Breast epithelium (tissue), 4 donors: ENCODE results near the gene CFAP57. TPM values are rescaled to one million over a fixed set of nuclear protein-coding genes. Genes with fewer than 3 reads are reported as not detected.

ENCODE experiments used
- DNase-seq, 2 donors: peaks; one replicate each; pipeline ENCODE4 v3.0.0-alpha.2; 2019; ENCODE audit warnings: low spot score in 2 of 2
- H3K27ac ChIP-seq, 2 donors: fragments of 200-600 bp; sonication (generic) in 1 of 2; one replicate each; pipeline ENCODE4 v1.5.1; 2016 to 2019; ENCODE audit warnings: mild to moderate bottlenecking in 1 of 2
- H3K27me3 ChIP-seq, 2 donors: fragments of 200-600 bp; sonication (generic) in 1 of 2; one replicate each; pipeline versions ENCODE4 v1.5.1 to v1.6.0; 2017 to 2019; ENCODE audit warnings: control low read depth in 1 of 2, mild to moderate bottlenecking in 1 of 2
- H3K36me3 ChIP-seq: fragments of 200-600 bp; one replicate; pipeline ENCODE4 v1.5.1; 2019
- H3K4me1 ChIP-seq, 2 donors: fragments of 200-600 bp; sonication (generic); one replicate each; pipeline ENCODE4 v1.5.1; 2016 to 2019; ENCODE audit warnings: control low read depth in 1 of 2
- H3K4me3 ChIP-seq, 3 donors: fragments of 200-600 bp; sonication (generic); 1 replicate in 2 of 3; 2 replicates in 1 of 3; pipeline ENCODE4 v1.5.1; 2016 to 2019; ENCODE audit warnings: mild to moderate bottlenecking in 3 of 3, moderate library complexity in 2 of 3
- H3K9me3 ChIP-seq, 2 donors: fragments of 200-600 bp; sonication (generic) in 1 of 2; one replicate each; pipeline ENCODE4 v1.5.1; 2016 to 2019; ENCODE audit warnings: control low read depth in 1 of 2
- CTCF ChIP-seq, 3 donors: fragments of 450-650 bp; IDR thresholded peaks; one replicate each; pipeline ENCODE4 v1.5.1; 2016 to 2017; ENCODE audit warnings: antibody characterized with exemption in 3 of 3, mild to moderate bottlenecking in 3 of 3, moderate library complexity in 3 of 3
- POLR2A ChIP-seq: fragments of 450-650 bp; IDR thresholded peaks from one replicate; pipeline ENCODE4 v1.6.1; 2016; ENCODE audit warnings: antibody characterized with exemption, mild to moderate bottlenecking, moderate library complexity
- POLR2AphosphoS5 ChIP-seq, 3 donors: sonication (generic); formaldehyde crosslinking; IDR thresholded peaks; one replicate each; pipeline ENCODE4 v1.6.1; 2017; ENCODE audit warnings: antibody characterized with exemption in 3 of 3
- intact Hi-C: fragments of 100-400 bp; cut with DNase I; formaldehyde crosslinking; loops from one replicate; pipeline ENCODE4 v1.15.1; 2023; ENCODE audit warnings: low total_unique reads
- total RNA-seq, 3 donors: library from RNA; depleted of rRNA; stranded (reverse); fragments of >200 nt; gene quantifications; one replicate each; pipeline ENCODE4 v1.1.0, GENCODE V29; 2016

Gene CFAP57
- total RNA-seq, 3 donors from 2014 or later = 0.16 to 0.88 (median 0.66) TPM

- peak; percentile 83 for DNase-seq
- intact Hi-C loops = no loop called here
- Histone ChIP-seq H3K36me3 (no peaks in the 10 kb centered on the region), H3K9me3 (no peaks in the 10 kb centered on the region), H3K4me1 (no peaks in the 10 kb centered on the region), H3K27ac (peak overlapping the region; percentile 78 to 81), H3K27me3 (no peaks in the 10 kb centered on the region), H3K4me3 (peak overlapping the region in 2 of 3 donors; percentile 53 to 66)
- TF ChIP-seq POLR2A (no peak), CTCF (IDR thresholded peaks at IDR 0.05) (no peak), POLR2AphosphoS5 (IDR thresholded peaks at IDR 0.05) (peak in 1 of 3 donors; percentile 45)
These were observed 98.4 kb downstream of the CFAP57 start for GRCh38 chr1:43270421-43271095.

DNA sequence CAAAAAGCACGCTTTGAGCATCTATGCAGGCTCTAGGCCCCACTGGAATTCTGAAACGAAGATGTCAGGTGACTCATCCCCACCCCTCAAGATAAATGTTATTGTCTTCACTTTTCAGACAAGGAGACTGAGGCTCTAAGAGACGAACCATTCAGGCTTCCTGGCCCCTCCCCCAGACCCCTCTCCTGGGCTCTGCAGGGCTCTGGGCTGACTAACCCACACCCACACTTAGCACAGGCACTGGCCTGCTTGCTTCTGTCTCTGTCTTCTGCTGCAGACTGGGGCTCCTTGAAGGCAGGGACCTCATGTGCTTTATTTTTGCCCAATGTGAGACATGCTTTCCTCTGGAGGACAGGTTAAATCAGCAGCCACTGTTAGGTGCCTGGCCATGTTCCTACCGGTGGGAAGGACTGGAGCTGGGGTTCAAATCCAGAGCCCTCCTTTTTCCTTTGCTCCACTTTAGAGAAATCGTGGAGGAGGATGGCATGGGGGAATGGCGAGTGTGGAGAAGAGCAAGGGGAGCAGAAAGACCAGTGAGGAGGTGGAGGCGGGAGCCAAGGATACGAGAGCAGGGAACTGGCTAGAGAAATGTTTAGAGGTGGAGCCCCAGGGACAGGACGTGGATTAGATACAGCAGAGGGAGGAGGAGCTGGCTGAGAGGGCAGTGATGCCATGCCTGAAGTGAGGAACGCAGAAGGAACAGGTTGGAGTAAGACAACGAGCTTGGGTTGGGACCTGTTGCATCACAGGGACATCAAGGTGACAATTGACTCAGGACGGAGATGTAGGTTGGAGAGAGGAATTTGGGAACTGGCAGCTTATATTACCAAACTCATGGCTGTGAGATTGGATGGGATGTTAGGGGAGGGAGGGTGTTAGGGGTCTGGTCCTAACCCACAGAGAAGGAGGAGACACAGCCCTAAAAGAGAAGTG is 99.3 kb downstream of the CFAP57 start:
- peak in 1 of 2 donors; percentile 44 for DNase-seq
- no peaks in the 10 kb centered on the region for H3K36me3 ChIP-seq
- intact Hi-C loops = no loop called here
- TF ChIP-seq POLR2AphosphoS5 (IDR thresholded peaks at IDR 0.05) = no peak
- TF ChIP-seq POLR2A = no peak
- TF ChIP-seq CTCF (IDR thresholded peaks at IDR 0.05) = no peak
- H3K27me3 ChIP-seq = no peaks in the 10 kb centered on the region
- H3K4me1 ChIP-seq = no peaks in the 10 kb centered on the region
- H3K4me3 ChIP-seq = peak overlapping the region in 2 of 3 donors; percentile 53 to 66
- H3K27ac ChIP-seq = peak overlapping the region; percentile 78 to 81
- no peaks in the 10 kb centered on the region for H3K9me3 ChIP-seq

GRCh38 chr1:43272161-43272560 is 100.0 kb downstream of the CFAP57 start:
- DNase-seq = peak in 1 of 2 donors; percentile 20
- Histone ChIP-seq H3K4me1 (no peaks in the 10 kb centered on the region), H3K9me3 (no peaks in the 10 kb centered on the region), H3K4me3 (no peak overlapping the region), H3K27ac (no peak overlapping the region), H3K27me3 (no peaks in the 10 kb centered on the region), H3K36me3 (no peaks in the 10 kb centered on the region)
- intact Hi-C loops = no loop called here
- TF ChIP-seq POLR2AphosphoS5 (IDR thresholded peaks at IDR 0.05) (no peak), POLR2A (no peak), CTCF (IDR thresholded peaks at IDR 0.05) (no peak)

- TF ChIP-seq CTCF (IDR thresholded peaks at IDR 0.05) (no peak), POLR2A (no peak), POLR2AphosphoS5 (IDR thresholded peaks at IDR 0.05) (no peak)
- Histone ChIP-seq H3K36me3 (no peaks in the 10 kb centered on the region), H3K9me3 (no peaks in the 10 kb centered on the region), H3K27ac (no peak overlapping the region), H3K4me3 (no peak overlapping the region), H3K27me3 (no peaks in the 10 kb centered on the region), H3K4me1 (no peaks in the 10 kb centered on the region)
- peak in 1 of 2 donors; percentile 45 for DNase-seq
- intact Hi-C loops = no loop called here
These were observed 100.7 kb downstream of the CFAP57 start for GRCh38 chr1:43272576-43273571.
